Uterus (tissue), 2 donors: ENCODE results near the gene SARDH.

ENCODE experiments used
- POLR2A ChIP-seq, 2 donors: fragments of 450-650 bp; IDR thresholded peaks; one replicate each; pipeline ENCODE4 v1.6.1; 2016; ENCODE audit warnings: antibody characterized with exemption in 2 of 2, mild to moderate bottlenecking in 1 of 2, moderate library complexity in 1 of 2
- TF ChIP-seq, protein P1 (sequence below), 4 experiments: fragments of 200-600 bp in 2 of 4; fragments of 450-650 bp in 2 of 4; sonication (generic) in 2 of 4; IDR thresholded peaks; one replicate each; pipeline ENCODE4 v1.5.1; 2016 to 2019; ENCODE audit warnings: antibody characterized with exemption in 4 of 4, mild to moderate bottlenecking in 2 of 4, moderate library complexity in 1 of 4

DNA sequence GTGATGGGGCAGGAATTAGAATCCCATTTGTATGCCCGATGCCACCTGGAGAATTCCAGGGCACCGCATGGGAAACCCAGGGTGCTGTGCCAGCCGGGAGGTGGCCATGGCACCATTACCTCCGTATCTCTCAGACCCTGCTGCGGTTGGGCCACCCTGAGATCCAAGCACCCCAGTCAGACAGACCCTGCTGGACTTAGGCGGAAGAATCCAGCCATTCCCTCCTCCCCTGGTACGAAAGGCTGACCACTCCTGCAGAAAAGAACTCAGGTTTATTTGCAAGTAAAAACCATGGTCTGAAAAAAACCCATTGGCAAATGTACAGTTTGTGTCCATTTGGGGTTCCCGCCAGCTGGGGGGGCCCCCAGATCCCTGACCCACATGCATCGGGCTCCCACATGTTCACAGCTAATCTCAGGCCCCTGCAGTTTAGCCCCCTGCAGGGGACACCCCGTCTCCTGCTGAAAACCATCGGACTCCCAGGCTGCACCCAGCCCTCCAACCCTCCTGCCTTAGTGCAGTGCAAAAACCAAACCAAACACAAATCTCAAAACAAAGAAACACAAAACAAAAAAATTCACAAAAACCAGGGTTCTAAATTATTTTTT lies 23.6 kb upstream of the SARDH start:
- TF ChIP-seq, protein P1, sequence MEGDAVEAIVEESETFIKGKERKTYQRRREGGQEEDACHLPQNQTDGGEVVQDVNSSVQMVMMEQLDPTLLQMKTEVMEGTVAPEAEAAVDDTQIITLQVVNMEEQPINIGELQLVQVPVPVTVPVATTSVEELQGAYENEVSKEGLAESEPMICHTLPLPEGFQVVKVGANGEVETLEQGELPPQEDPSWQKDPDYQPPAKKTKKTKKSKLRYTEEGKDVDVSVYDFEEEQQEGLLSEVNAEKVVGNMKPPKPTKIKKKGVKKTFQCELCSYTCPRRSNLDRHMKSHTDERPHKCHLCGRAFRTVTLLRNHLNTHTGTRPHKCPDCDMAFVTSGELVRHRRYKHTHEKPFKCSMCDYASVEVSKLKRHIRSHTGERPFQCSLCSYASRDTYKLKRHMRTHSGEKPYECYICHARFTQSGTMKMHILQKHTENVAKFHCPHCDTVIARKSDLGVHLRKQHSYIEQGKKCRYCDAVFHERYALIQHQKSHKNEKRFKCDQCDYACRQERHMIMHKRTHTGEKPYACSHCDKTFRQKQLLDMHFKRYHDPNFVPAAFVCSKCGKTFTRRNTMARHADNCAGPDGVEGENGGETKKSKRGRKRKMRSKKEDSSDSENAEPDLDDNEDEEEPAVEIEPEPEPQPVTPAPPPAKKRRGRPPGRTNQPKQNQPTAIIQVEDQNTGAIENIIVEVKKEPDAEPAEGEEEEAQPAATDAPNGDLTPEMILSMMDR (IDR thresholded peaks at IDR 0.05): no peak
- TF ChIP-seq POLR2A (IDR thresholded peaks at IDR 0.05): no peak
